Fibroblast of lung (primary cell): ENCODE results near the gene WDR5B. TPM values are rescaled to one million over a fixed set of nuclear protein-coding genes. Genes with fewer than 3 reads are reported as not detected.
A peak's percentile ranks its signal among the peaks of the same experiment; 100 is the strongest.

ENCODE experiments used
- DNase-seq, 2 donors: peaks; one replicate each; pipeline versions ENCODE4 v3.0.0 to v3.0.0-alpha.2; 2010; ENCODE audit warnings: low read depth in 2 of 2
- H2AFZ ChIP-seq: 2 replicates; pipeline ENCODE4 v1.5.1; 2012; ENCODE audit warnings: low read length, control low read depth, inconsistent platforms
- H3K27ac ChIP-seq: 2 replicates; pipeline ENCODE4 v1.5.1; 2011; ENCODE audit warnings: low read length, control low read depth; ENCODE audit not compliant: insufficient read depth
- H3K27me3 ChIP-seq: 2 replicates; pipeline ENCODE4 v1.5.1; 2011; ENCODE audit warnings: mild to moderate bottlenecking, low read length; ENCODE audit not compliant: control insufficient read depth, insufficient read depth
- H3K36me3 ChIP-seq: 2 replicates; pipeline ENCODE4 v1.5.1; 2011; ENCODE audit warnings: low read length; ENCODE audit not compliant: control insufficient read depth, insufficient read depth
- H3K4me1 ChIP-seq: 2 replicates; pipeline ENCODE4 v1.5.1; 2011; ENCODE audit warnings: low read length; ENCODE audit not compliant: control insufficient read depth, insufficient read depth; ENCODE audit errors: extremely low read depth
- H3K4me2 ChIP-seq: 2 replicates; pipeline ENCODE4 v1.5.1; 2011; ENCODE audit warnings: low read length, control low read depth; ENCODE audit not compliant: insufficient read depth; ENCODE audit errors: extremely low read depth
- H3K4me3 ChIP-seq, 4 experiments: fragments of 200-600 bp in 1 of 4; sonication (generic) in 1 of 4; replicated peaks in 1 of 4; 2 replicates each; pipeline ENCODE4 v1.5.1; 2011 to 2016; ENCODE audit warnings: low read length in 4 of 4, low read depth in 3 of 4, mild to moderate bottlenecking in 3 of 4, control low read depth in 2 of 4, inconsistent platforms in 1 of 4, mixed read lengths in 1 of 4; ENCODE audit not compliant: insufficient read depth in 1 of 4; ENCODE audit errors: control extremely low read depth in 1 of 4
- H3K79me2 ChIP-seq: 2 replicates; pipeline ENCODE4 v1.5.1; 2012; ENCODE audit warnings: mild to moderate bottlenecking, low read length, inconsistent platforms; ENCODE audit not compliant: control insufficient read depth, insufficient read depth
- H3K9ac ChIP-seq: 2 replicates; pipeline ENCODE4 v1.5.1; 2011; ENCODE audit warnings: mild to moderate bottlenecking, low read length, control low read depth; ENCODE audit not compliant: insufficient read depth
- H3K9me3 ChIP-seq: 2 replicates; pipeline ENCODE4 v1.5.1; 2012; ENCODE audit warnings: low read depth, low read length; ENCODE audit not compliant: control insufficient read depth, insufficient read depth
- H4K20me1 ChIP-seq: 2 replicates; pipeline ENCODE4 v1.5.1; 2011; ENCODE audit warnings: low read length; ENCODE audit not compliant: control insufficient read depth, insufficient read depth; ENCODE audit errors: extremely low read depth
- EZH2 ChIP-seq: IDR thresholded peaks from 2 replicates; pipeline ENCODE4 v1.5.1; 2012; ENCODE audit warnings: low read length, control low read depth, mild to moderate bottlenecking; ENCODE audit errors: missing control alignments
- polyA plus RNA-seq, 2 donors: library from polyadenylated mRNA; depleted of rRNA in 1 of 2; stranded (reverse) in 1 of 2; unstranded in 1 of 2; fragments of >200 nt; gene quantifications; 2 replicates each; pipeline ENCODE4 v1.2.1, GENCODE V29; 2011 to 2012; ENCODE audit warnings: missing spikeins in 1 of 2
- total RNA-seq: library from RNA; depleted of rRNA; stranded (reverse); fragments of >200 nt; gene quantifications from 2 replicates; pipeline ENCODE4 v1.2.1, GENCODE V29; 2014
- TF ChIP-seq, protein P1 (sequence below), 2 donors: IDR thresholded peaks in 1 of 2; conservative IDR thresholded peaks in 1 of 2; 1 replicate in 1 of 2; 2 replicates in 1 of 2; pipeline ENCODE4 v1.5.1; 2011 to 2012; ENCODE audit warnings: low read length in 2 of 2, control low read depth in 1 of 2, inconsistent platforms in 1 of 2, low read depth in 1 of 2, mild to moderate bottlenecking in 1 of 2

WDR5B gene
- total and polyA plus RNA-seq, 2 donors (not counting 1 experiment from before 2014, with no cell fraction given): 6.6 to 7.2 TPM

DNA sequence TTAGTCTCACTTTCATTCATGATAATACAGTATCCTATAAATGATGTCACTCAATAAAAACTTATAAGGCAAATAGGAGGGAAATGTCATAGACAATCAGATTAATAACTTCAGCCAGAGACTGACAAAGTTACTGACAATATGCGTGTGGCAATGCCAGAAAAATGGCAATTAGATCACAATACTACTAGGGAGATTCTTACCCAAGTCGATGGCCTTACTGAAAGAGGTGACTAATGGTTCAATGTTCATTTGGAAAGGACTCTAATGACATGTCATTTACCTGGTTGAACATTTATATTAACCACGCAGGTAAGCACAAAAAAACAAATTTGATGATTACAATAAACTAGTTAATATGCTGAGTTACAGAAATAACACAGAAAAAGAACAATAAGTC lies 45.9 kb upstream of the WDR5B start:
- no peak overlapping the region for H3K9ac ChIP-seq
- H3K9me3 ChIP-seq: no peaks in the 10 kb centered on the region
- no peaks in the 10 kb centered on the region for H3K79me2 ChIP-seq
- DNase-seq: no peak
- H3K27me3 ChIP-seq: no peaks in the 10 kb centered on the region
- no peaks in the 10 kb centered on the region for H3K4me1 ChIP-seq
- H3K4me2 ChIP-seq: no peak overlapping the region
- H3K27ac ChIP-seq: no peak overlapping the region
- no peak overlapping the region for H2AFZ ChIP-seq
- no peak overlapping the region for H3K4me3 ChIP-seq
- TF ChIP-seq EZH2: no peak
- TF ChIP-seq, protein P1, sequence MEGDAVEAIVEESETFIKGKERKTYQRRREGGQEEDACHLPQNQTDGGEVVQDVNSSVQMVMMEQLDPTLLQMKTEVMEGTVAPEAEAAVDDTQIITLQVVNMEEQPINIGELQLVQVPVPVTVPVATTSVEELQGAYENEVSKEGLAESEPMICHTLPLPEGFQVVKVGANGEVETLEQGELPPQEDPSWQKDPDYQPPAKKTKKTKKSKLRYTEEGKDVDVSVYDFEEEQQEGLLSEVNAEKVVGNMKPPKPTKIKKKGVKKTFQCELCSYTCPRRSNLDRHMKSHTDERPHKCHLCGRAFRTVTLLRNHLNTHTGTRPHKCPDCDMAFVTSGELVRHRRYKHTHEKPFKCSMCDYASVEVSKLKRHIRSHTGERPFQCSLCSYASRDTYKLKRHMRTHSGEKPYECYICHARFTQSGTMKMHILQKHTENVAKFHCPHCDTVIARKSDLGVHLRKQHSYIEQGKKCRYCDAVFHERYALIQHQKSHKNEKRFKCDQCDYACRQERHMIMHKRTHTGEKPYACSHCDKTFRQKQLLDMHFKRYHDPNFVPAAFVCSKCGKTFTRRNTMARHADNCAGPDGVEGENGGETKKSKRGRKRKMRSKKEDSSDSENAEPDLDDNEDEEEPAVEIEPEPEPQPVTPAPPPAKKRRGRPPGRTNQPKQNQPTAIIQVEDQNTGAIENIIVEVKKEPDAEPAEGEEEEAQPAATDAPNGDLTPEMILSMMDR (conservative IDR thresholded peaks at IDR 0.05 in 1 of 2, IDR thresholded peaks at IDR 0.05 in 1 of 2; ENCODE audit: low read depth in 1 of 2, low read length in 2 of 2): no peak
- no peaks in the 10 kb centered on the region for H4K20me1 ChIP-seq
- peaks cover 2% of the 10 kb centered on the region for H3K36me3 ChIP-seq

DNA sequence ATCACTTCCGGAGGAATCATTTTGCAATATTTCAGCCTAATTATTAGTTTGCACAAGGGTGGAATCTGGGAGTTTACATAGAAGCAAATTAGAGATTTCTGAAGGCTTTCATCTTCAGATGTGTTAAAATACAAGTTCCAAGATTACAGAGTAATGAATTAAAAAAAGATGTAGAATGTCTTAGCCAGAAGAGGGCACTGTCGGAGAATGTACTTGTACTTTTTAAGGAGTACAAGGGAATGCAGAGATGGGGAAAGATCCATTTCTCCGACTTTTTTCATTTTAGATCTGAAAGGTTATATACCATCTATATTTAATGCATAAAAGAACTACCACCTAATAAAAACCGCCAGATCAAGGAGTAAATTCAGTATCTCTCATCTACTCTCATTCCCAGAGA lies 43.1 kb upstream of the WDR5B start:
- H3K79me2 ChIP-seq: no peaks in the 10 kb centered on the region
- no peaks in the 10 kb centered on the region for H3K9me3 ChIP-seq
- H3K4me3 ChIP-seq: no peak overlapping the region
- DNase-seq: peak; percentile 48 to 76
- no peaks in the 10 kb centered on the region for H3K4me1 ChIP-seq
- no peaks in the 10 kb centered on the region for H3K27me3 ChIP-seq
- no peak overlapping the region for H3K27ac ChIP-seq
- H3K9ac ChIP-seq: no peak overlapping the region
- no peaks in the 10 kb centered on the region for H4K20me1 ChIP-seq
- H3K4me2 ChIP-seq: no peak overlapping the region
- no peak for TF ChIP-seq EZH2
- TF ChIP-seq, protein P1 (conservative IDR thresholded peaks at IDR 0.05 in 1 of 2, IDR thresholded peaks at IDR 0.05 in 1 of 2; ENCODE audit: low read depth in 1 of 2, low read length in 2 of 2): peak; percentile 33 to 45
- H3K36me3 ChIP-seq: peaks cover 2% of the 10 kb centered on the region
- H2AFZ ChIP-seq: no peak overlapping the region

DNA sequence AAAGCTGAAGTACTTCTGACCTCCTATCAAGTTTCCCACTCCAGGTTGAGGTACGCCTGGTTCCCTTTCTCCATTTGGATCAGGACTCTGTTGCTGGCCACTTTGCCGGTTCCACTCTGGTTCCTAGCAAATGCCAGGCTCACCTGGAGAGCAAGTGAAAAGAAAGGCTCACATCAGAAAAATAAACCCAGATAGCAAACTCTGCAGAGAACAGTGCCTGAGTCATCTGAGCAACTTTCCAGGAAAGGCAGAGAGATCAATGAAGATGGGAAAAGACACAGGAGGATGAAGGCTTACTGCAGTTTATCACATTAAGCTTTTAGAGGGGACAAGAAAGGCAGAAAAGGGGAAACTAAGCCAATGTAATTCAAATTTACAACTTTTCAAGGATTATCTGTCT lies 41.8 kb upstream of the WDR5B start:
- Histone ChIP-seq H3K79me2 (no peaks in the 10 kb centered on the region), H3K9ac (no peak overlapping the region), H3K36me3 (peaks cover 5% of the 10 kb centered on the region), H2AFZ (no peak overlapping the region), H4K20me1 (no peaks in the 10 kb centered on the region), H3K4me1 (no peaks in the 10 kb centered on the region), H3K27me3 (no peaks in the 10 kb centered on the region), H3K9me3 (no peaks in the 10 kb centered on the region), H3K4me3 (no peak overlapping the region), H3K27ac (no peak overlapping the region), H3K4me2 (no peak overlapping the region)
- no peak for DNase-seq
- TF ChIP-seq, protein P1 (conservative IDR thresholded peaks at IDR 0.05 in 1 of 2, IDR thresholded peaks at IDR 0.05 in 1 of 2; ENCODE audit: low read depth in 1 of 2, low read length in 2 of 2): no peak
- no peak for TF ChIP-seq EZH2
